Hepatocyte (in vitro differentiated cells): ENCODE results near the gene CCDC74B. TPM values are rescaled to one million over a fixed set of nuclear protein-coding genes. Genes with fewer than 3 reads are reported as not detected.
A peak's percentile ranks its signal among the peaks of the same experiment; 100 is the strongest.
"Not testable (repeated sequence)": the region's sequence is repeated elsewhere in the genome, so short reads cannot be mapped to it uniquely, and the experiment has no call there.

Experiments used
- DNase-seq: peaks from one replicate; pipeline ENCODE4 v3.0.0-alpha.2; 2016; ENCODE audit warnings: low spot score
- H2AFZ ChIP-seq: fragments of 200-600 bp; sonication (generic); 2 replicates; pipeline ENCODE4 v1.6.0; 2016; ENCODE audit warnings: antibody characterized with exemption, mild to moderate bottlenecking
- H3K27ac ChIP-seq: fragments of 200-600 bp; sonication (generic); 2 replicates; pipeline ENCODE4 v1.5.1; 2016; ENCODE audit warnings: mild to moderate bottlenecking
- H3K27me3 ChIP-seq: fragments of 200-600 bp; sonication (generic); 2 replicates; pipeline ENCODE4 v1.6.1; 2016
- H3K36me3 ChIP-seq: fragments of 200-600 bp; sonication (generic); replicated peaks from 2 replicates; pipeline ENCODE4 v1.5.1; 2016; ENCODE audit warnings: low read depth; ENCODE audit not compliant: insufficient read depth
- H3K4me1 ChIP-seq: fragments of 200-600 bp; sonication (generic); 2 replicates; pipeline ENCODE4 v1.5.1; 2016; ENCODE audit warnings: mild to moderate bottlenecking, moderate library complexity; ENCODE audit not compliant: insufficient read depth
- H3K4me2 ChIP-seq: fragments of 200-600 bp; sonication (generic); 2 replicates; pipeline ENCODE4 v1.6.0; 2016
- H3K4me3 ChIP-seq: fragments of 200-600 bp; sonication (generic); 2 replicates; pipeline ENCODE4 v1.5.1; 2016; ENCODE audit warnings: mild to moderate bottlenecking
- H3K79me2 ChIP-seq: fragments of 200-600 bp; sonication (generic); 2 replicates; pipeline ENCODE4 v1.6.0; 2017; ENCODE audit warnings: mild to moderate bottlenecking
- H3K9me2 ChIP-seq: fragments of 200-600 bp; sonication (generic); replicated peaks from 2 replicates; pipeline ENCODE4 v1.6.0; 2017; ENCODE audit warnings: mild to moderate bottlenecking; ENCODE audit not compliant: insufficient read depth
- H3K9me3 ChIP-seq: fragments of 200-600 bp; sonication (generic); 2 replicates; pipeline ENCODE4 v1.5.1; 2016; ENCODE audit warnings: low read depth, mild to moderate bottlenecking
- H4K20me1 ChIP-seq: fragments of 200-600 bp; sonication (generic); 2 replicates; pipeline ENCODE4 v1.6.0; 2016; ENCODE audit warnings: mild to moderate bottlenecking; ENCODE audit not compliant: insufficient read depth, poor library complexity, severe bottlenecking
- CTCF ChIP-seq: fragments of 200-600 bp; sonication (generic); IDR thresholded peaks from 2 replicates; pipeline ENCODE4 v1.5.1; 2016; ENCODE audit warnings: antibody characterized with exemption, mild to moderate bottlenecking; ENCODE audit not compliant: poor library complexity
- EZH2 ChIP-seq: fragments of 200-600 bp; sonication (generic); IDR thresholded peaks from 2 replicates; pipeline ENCODE4 v1.6.1; 2016; ENCODE audit warnings: antibody characterized with exemption, mild to moderate bottlenecking, borderline replicate concordance
- EZH2phosphoT487 ChIP-seq: fragments of 200-600 bp; sonication (generic); IDR thresholded peaks from one replicate; pipeline ENCODE4 v1.6.1; 2018; ENCODE audit warnings: antibody characterized with exemption, mild to moderate bottlenecking, low read depth, moderate library complexity; ENCODE audit not compliant: unreplicated experiment, severe bottlenecking
- WGBS: methylation state at CpG from one replicate; pipeline ENCODE4 v1.1.6; 2016; ENCODE audit warnings: low lambda C conversion rate; ENCODE audit errors: missing lambda C conversion rate; 5-methylcytosine and 5-hydroxymethylcytosine counted together
- polyA plus RNA-seq: library from polyadenylated mRNA; unstranded; fragments of >200 nt; fragmentation: Nextera tagmentation; extraction: Ambion mirVana; gene quantifications from 2 replicates; pipeline ENCODE4 v1.2.1, GENCODE V29; 2016
- total RNA-seq: library from RNA; depleted of rRNA; stranded (reverse); fragments of >200 nt; gene quantifications from 2 replicates; pipeline ENCODE4 v1.2.3, GENCODE V29; 2014

CCDC74B gene
- total and polyA plus RNA-seq, 2 experiments from 2014 or later, result 3.8 to 5.3 TPM

- no peak for TF ChIP-seq EZH2phosphoT487
- no peak for TF ChIP-seq EZH2
- no peak for TF ChIP-seq CTCF
Observed at GRCh38 chr2:130156624-130157004, 11.7 kb upstream of the CCDC74B start.

GRCh38 chr2:130155956-130156623, 11.2 kb upstream of the CCDC74B start:
- not testable (repeated sequence) for H3K9me2 ChIP-seq, H3K27ac ChIP-seq, H3K79me2 ChIP-seq, H3K36me3 ChIP-seq, H3K4me3 ChIP-seq, H3K4me1 ChIP-seq, H3K4me2 ChIP-seq, H2AFZ ChIP-seq, H3K9me3 ChIP-seq, H4K20me1 ChIP-seq, H3K27me3 ChIP-seq
- peak; percentile 44 for TF ChIP-seq CTCF
- peak; percentile 71 for DNase-seq
- 70% methylated on average over 16 of the region's 16 CpGs for WGBS

More at GRCh38 chr2:130156624-130157004, 11.7 kb upstream of the CCDC74B start:
- H3K36me3 ChIP-seq, result no peaks in the 10 kb centered on the region
- H3K9me3 ChIP-seq, result no peaks in the 10 kb centered on the region
- no peak overlapping the region for H2AFZ ChIP-seq
- 89% methylated on average over 9 of the region's 9 CpGs for WGBS
- no peaks in the 10 kb centered on the region for H3K4me1 ChIP-seq
- no peak overlapping the region for H3K4me3 ChIP-seq
- no peaks in the 10 kb centered on the region for H3K27me3 ChIP-seq
- no peaks in the 10 kb centered on the region for H4K20me1 ChIP-seq
- no peaks in the 10 kb centered on the region for H3K79me2 ChIP-seq
- no peaks in the 10 kb centered on the region for H3K9me2 ChIP-seq
- H3K4me2 ChIP-seq, result no peak overlapping the region
- no peak overlapping the region for H3K27ac ChIP-seq
- DNase-seq, result no peak

GRCh38 chr2:130154773-130155765, 10.2 kb upstream of the CCDC74B start:
- 98% methylated on average over 28 of the region's 29 CpGs for WGBS
- TF ChIP-seq EZH2phosphoT487, result no peak
- TF ChIP-seq CTCF, result no peak
- TF ChIP-seq EZH2, result no peak
- no peak overlapping the region for H3K4me2 ChIP-seq

GRCh38 chr2:130154423-130154770, 9.5 kb upstream of the CCDC74B start:
- H3K4me1 ChIP-seq, H3K27me3 ChIP-seq, H2AFZ ChIP-seq, H3K4me3 ChIP-seq, H3K36me3 ChIP-seq, H3K27ac ChIP-seq, H3K9me3 ChIP-seq, H3K4me2 ChIP-seq, DNase-seq, H4K20me1 ChIP-seq, H3K79me2 ChIP-seq, H3K9me2 ChIP-seq: not testable (repeated sequence)
- 92% methylated on average over 8 of the region's 8 CpGs for WGBS

More at GRCh38 chr2:130154773-130155765, 10.2 kb upstream of the CCDC74B start:
- Histone ChIP-seq H3K9me3 (no peaks in the 10 kb centered on the region), H3K27ac (no peak overlapping the region), H4K20me1 (no peaks in the 10 kb centered on the region), H3K36me3 (no peaks in the 10 kb centered on the region), H3K9me2 (no peaks in the 10 kb centered on the region), H2AFZ (no peak overlapping the region), H3K4me3 (no peak overlapping the region), H3K4me1 (no peaks in the 10 kb centered on the region), H3K79me2 (no peaks in the 10 kb centered on the region), H3K27me3 (no peaks in the 10 kb centered on the region)
- no peak for DNase-seq

GRCh38 chr2:130153721-130154422, 9.0 kb upstream of the CCDC74B start:
- H3K79me2 ChIP-seq, H3K4me1 ChIP-seq, H4K20me1 ChIP-seq, H3K4me2 ChIP-seq, H2AFZ ChIP-seq, H3K9me3 ChIP-seq, H3K4me3 ChIP-seq, H3K9me2 ChIP-seq, H3K36me3 ChIP-seq, DNase-seq, H3K27me3 ChIP-seq, H3K27ac ChIP-seq: not testable (repeated sequence)
- 97% methylated on average over 22 of the region's 23 CpGs for WGBS
